SK-N-DZ (cell line): ENCODE results near the gene FREY1.

Source experiments
- DNase-seq: peaks from one replicate; pipeline ENCODE4 v3.0.0-alpha.2; 2015; ENCODE audit warnings: low spot score

FREY1 gene

GRCh38 chr11:45928535-45929215 is 21.6 kb upstream of the FREY1 start:
- no peak for DNase-seq

GRCh38 chr11:45927684-45928413 is 20.8 kb upstream of the FREY1 start:
- no peak for DNase-seq

DNA sequence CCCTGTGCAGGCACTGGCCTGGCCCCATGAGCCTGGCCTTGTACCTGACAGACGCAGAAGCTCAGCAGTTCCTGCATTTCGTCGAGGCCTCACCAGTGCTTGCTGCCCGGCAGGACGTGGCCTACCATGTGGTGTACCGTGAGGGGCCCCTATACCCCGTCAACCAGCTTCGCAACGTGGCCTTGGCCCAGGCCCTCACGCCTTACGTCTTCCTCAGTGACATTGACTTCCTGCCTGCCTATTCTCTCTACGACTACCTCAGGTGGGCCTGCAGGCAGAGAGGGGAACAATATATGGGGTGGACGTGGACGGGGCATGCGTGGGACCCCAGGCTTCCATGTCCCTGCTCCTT is 20.2 kb upstream of the FREY1 start:
- DNase-seq: no peak

DNA sequence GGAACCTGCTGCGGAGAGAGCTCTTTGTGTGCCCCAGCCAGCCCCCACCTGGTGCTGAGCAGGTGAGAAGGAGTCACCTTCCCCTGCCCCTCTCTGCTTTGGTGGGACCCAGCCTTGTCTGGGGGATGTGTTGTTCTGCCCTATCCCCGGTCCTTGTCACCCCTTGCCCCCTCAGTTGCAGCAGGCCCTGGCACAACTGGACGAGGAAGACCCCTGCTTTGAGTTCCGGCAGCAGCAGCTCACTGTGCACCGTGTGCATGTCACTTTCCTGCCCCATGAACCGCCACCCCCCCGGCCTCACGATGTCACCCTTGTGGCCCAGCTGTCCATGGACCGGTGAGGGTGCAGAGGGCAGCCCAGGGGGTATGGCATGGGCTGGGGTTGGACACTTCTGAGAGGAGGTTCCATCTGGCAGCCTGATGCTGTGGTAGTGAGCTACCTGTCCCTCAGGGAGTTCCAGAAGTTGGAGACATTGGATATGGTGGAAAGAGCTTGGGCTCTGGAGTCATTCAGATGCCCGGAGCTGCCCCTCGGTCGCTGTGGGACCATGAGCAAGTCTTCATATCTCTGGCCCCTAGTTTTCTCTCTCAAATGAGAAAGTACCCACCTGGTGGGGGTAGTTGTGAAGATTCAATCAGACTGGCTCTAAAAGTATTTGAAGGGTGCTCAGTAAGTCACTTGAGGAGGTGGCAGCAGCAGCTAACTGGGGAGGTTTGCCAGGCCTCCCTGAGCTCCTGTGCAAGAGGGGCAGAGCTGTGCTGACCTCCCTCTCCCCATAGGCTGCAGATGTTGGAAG is 19.7 kb upstream of the FREY1 start:
- DNase-seq: no peak

- DNase-seq: peak; percentile 73
These were observed 18.9 kb upstream of the FREY1 start for GRCh38 chr11:45926001-45926401.

DNA sequence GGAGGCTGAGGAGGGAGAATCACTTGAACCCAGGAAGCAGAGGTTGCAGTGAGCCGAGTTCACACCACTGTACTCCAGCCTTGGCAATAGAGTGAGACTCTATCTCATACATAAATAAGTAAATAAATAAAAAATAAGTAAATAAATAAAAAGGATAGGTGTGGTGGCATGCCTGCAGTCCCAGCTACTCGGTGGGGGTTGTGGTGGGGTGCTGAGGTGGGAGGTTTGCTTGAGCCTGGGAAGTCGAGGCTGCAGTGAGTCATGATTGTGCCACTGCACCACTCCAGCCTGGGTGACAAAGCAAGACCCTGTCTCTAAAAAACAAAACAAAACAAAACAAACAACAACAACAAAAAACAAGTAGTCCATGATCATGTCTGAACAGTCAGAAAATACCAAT is 18.5 kb upstream of the FREY1 start:
- no peak for DNase-seq

- no peak for DNase-seq
These were observed 17.9 kb upstream of the FREY1 start for GRCh38 chr11:45924927-45925326.

DNA sequence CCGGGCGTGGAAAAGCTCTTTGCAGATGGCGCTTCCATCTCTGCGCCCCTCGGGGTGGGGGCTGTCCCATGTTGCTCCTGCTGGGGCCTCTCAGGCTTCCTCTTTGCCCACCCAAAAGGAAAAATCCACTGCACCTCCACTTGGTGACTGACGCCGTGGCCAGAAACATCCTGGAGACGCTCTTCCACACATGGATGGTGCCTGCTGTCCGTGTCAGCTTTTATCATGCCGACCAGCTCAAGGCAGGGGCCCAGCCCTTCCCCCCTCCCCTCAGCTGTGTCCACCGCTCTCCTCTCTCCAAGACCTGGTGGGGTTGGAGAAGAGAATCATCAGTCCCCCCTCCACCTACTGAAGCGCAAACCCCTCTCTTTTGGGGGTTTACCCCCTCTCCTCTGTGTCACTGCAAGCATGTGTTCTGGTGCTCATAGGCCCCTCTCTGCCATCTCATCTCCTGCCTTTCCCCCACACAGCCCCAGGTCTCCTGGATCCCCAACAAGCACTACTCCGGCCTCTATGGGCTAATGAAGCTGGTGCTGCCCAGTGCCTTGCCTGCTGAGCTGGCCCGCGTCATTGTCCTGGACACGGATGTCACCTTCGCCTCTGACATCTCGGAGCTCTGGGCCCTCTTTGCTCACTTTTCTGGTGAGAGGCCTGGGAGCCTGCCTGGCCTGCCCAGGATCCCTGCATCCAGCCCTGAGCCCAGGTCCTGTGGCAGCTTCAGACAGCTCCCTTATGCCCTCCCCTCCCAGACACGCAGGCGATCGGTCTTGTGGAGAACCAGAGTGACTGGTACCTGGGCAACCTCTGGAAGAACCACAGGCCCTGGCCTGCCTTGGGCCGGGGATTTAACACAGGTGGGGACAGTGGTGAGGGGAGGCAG is 17.2 kb upstream of the FREY1 start:
- no peak for DNase-seq

- DNase-seq: no peak
These were observed 15.5 kb upstream of the FREY1 start, which contains the start of gene LARGE2 for GRCh38 chr11:45922425-45923082. LARGE2 (plus strand) TSS chr11:45922656; CDS start chr11:45922883, 227 bp downstream.

- peak; percentile 66 for DNase-seq
These were observed 14.7 kb upstream of the FREY1 start for GRCh38 chr11:45921561-45922424.

GRCh38 chr11:45920531-45921477 is 13.7 kb upstream of the FREY1 start:
- DNase-seq: no peak

- no peak for DNase-seq
These were observed 12.9 kb upstream of the FREY1 start for GRCh38 chr11:45919806-45920530.

- DNase-seq: no peak
These were observed 12.0 kb upstream of the FREY1 start for GRCh38 chr11:45918962-45919675.

DNA sequence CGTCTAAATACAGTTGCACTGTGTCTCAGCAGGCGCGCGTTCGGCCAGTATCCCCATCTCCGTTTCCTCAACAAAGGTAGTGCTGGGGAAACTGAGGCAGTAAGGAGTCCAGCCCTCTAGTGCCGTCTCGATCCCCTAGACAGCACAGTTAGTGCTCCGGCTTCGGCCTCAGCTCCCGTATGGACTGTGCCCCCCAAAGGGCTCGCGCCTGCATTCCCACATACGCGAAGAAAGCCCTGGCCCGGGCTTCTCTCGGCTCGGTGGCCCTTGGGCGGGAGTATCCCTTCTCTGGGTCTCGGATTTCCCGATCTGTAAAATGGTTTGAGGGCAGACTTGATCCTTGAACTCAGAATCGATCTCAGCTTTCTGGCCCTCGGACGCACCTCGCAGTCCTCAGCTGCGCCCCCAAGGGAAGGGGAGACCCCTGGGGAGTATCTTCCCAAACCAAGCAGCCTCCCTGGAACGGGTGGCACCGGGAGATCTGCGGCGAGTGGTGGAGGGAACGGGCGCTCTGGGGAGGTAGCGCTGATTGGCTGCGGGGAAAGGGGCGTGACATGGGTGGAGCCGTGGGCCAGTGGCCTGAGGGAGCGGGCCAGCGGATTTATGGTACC is 11.4 kb upstream of the FREY1 start:
- DNase-seq: peak; percentile 82

- peak; percentile 97 for DNase-seq
These were observed 10.7 kb upstream of the FREY1 start, which contains the start of gene PEX16 for GRCh38 chr11:45917623-45918330. PEX16 (minus strand) TSS chr11:45917877; CDS start chr11:45917811, 66 bp downstream.

DNA sequence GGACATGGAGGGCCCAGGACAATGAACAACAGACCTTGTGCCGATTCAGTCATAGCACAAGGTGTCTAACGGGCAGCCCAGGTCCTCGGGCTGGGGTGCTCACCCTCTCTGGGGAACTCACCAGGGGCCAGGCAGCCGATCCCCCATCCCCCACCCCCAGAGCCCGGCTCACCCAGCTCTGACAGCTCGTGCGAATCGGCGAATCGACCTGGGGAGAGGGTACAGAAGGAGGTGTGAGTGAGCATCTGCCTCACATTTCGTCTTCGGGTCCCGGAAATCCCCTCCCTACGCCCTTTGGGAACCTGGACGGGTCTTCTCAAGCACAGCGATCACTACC is 10.2 kb upstream of the FREY1 start:
- DNase-seq: no peak
